Activated B cell treated with CpG ODN at 0.5 μM for 24 hours (primary cell): ENCODE results near the gene CLIP1. TPM values are rescaled to one million over a fixed set of nuclear protein-coding genes. Genes with fewer than 3 reads are reported as not detected.
"Not testable (repeated sequence)": the region's sequence is repeated elsewhere in the genome, so short reads cannot be mapped to it uniquely, and the experiment has no call there.

ENCODE experiments used
- ATAC-seq: fragments of 200-7000 bp; cut with Tn5 transposase; one replicate; pipeline ENCODE4 v1.10.0; 2021; ENCODE audit warnings: low read depth, mild to moderate bottlenecking, moderate library complexity
- CTCF ChIA-PET: fragments of 350-600 bp; sonication (Branson Sonifier 250); formaldehyde crosslinking; loops from one replicate; lab custom pipeline; 2021; ENCODE audit warnings: antibody characterized with exemption; lab: Charles Lee
- POLR2A ChIA-PET: fragments of 350-600 bp; sonication (Branson Sonifier 250); formaldehyde crosslinking; loops from one replicate; lab custom pipeline; 2021; ENCODE audit warnings: antibody characterized with exemption; lab: Charles Lee
- DNase-seq: peaks from one replicate; pipeline ENCODE4 v3.0.0; 2022
- H3K27ac Mint-ChIP-seq: one replicate; pipeline ENCODE4 v1.8.0; 2020; ENCODE audit warnings: mixed read lengths
- H3K27me3 Mint-ChIP-seq: one replicate; pipeline ENCODE4 v1.8.0; 2021; ENCODE audit warnings: mixed read lengths
- H3K36me3 Mint-ChIP-seq: one replicate; pipeline ENCODE4 v1.8.0; 2021; ENCODE audit warnings: low read depth, mixed read lengths
- H3K4me1 Mint-ChIP-seq: one replicate; pipeline ENCODE4 v1.8.0; 2021; ENCODE audit warnings: mixed read lengths
- H3K4me3 Mint-ChIP-seq: one replicate; pipeline ENCODE4 v1.8.0; 2020; ENCODE audit warnings: mild to moderate bottlenecking, mixed read lengths
- H3K9me3 Mint-ChIP-seq: one replicate; pipeline ENCODE4 v1.8.0; 2020; ENCODE audit warnings: mixed read lengths
- CTCF ChIP-seq: fragments of 200-600 bp; IDR thresholded peaks from one replicate; pipeline ENCODE4 v1.8.0; 2022; ENCODE audit warnings: antibody characterized with exemption, mild to moderate bottlenecking
- intact Hi-C: fragments of 100-400 bp; cut with micrococcal nuclease; formaldehyde crosslinking; loops from one replicate; pipeline ENCODE4 v1.15.1; 2024
- total RNA-seq: library from RNA; stranded (reverse); gene quantifications from 2 replicates; pipeline ENCODE4 v1.2.3, GENCODE V29; 2022

Gene CLIP1
- total RNA-seq, 1 donor from 2014 or later = 63.2 TPM

- POLR2A ChIA-PET = no interaction called here
- H3K4me1 Mint-ChIP-seq = peaks cover 22% of the 10 kb centered on the region
Observed at GRCh38 chr12:122454739-122455138, 32.3 kb upstream of the CLIP1 start.

GRCh38 chr12:122454250-122454721, 31.8 kb upstream of the CLIP1 start:
- intact Hi-C loops = no loop called here
- H3K36me3 Mint-ChIP-seq = no peaks in the 10 kb centered on the region
- DNase-seq = no peak
- peaks cover 22% of the 10 kb centered on the region for H3K4me1 Mint-ChIP-seq
- H3K27me3 Mint-ChIP-seq = no peaks in the 10 kb centered on the region
- ChIA-PET CTCF (interaction anchor here (1.2 kb wide), 1 partner anchor 55 kb away, joined by 3 read pairs; no protein-coding TSS in a partner anchor), POLR2A (no interaction called here)
- TF ChIP-seq CTCF = no peak
- H3K27ac Mint-ChIP-seq = no peak overlapping the region
- H3K9me3 Mint-ChIP-seq = no peaks in the 10 kb centered on the region
- no peak for ATAC-seq
- H3K4me3 Mint-ChIP-seq = no peak overlapping the region

More at GRCh38 chr12:122454739-122455138, 32.3 kb upstream of the CLIP1 start:
- ATAC-seq (no peak), DNase-seq (no peak)
- H3K4me3 Mint-ChIP-seq = no peak overlapping the region
- intact Hi-C loops = no loop called here
- no peak overlapping the region for H3K27ac Mint-ChIP-seq
- CTCF ChIA-PET = interaction anchor here (1.2 kb wide), 1 partner anchor 55 kb away, joined by 3 read pairs; no protein-coding TSS in a partner anchor
- no peaks in the 10 kb centered on the region for H3K36me3 Mint-ChIP-seq
- no peaks in the 10 kb centered on the region for H3K27me3 Mint-ChIP-seq
- no peak for TF ChIP-seq CTCF
- no peaks in the 10 kb centered on the region for H3K9me3 Mint-ChIP-seq

GRCh38 chr12:122452701-122453285, 30.3 kb upstream of the CLIP1 start:
- Mint-ChIP-seq H3K4me1 (peaks cover 22% of the 10 kb centered on the region), H3K27ac (peak overlapping the region; percentile 87), H3K36me3 (no peaks in the 10 kb centered on the region), H3K4me3 (peak overlapping the region; percentile 30), H3K27me3 (no peaks in the 10 kb centered on the region), H3K9me3 (no peaks in the 10 kb centered on the region)
- CTCF ChIA-PET = interaction anchor here (0.9 to 1.0 kb wide), 2 partner anchors 30 to 53 kb away, joined by 3 to 4 read pairs; partner anchors contain the start of gene CLIP1
- intact Hi-C loops = loop anchor here (1.0 to 2.0 kb wide), 2 partner anchors 31 to 48 kb away; partner anchors contain the start of gene ZCCHC8
- DNase-seq (no peak), ATAC-seq (no peak)
- POLR2A ChIA-PET = interaction anchor here (0.5 kb wide), 1 partner anchor 27 kb away, joined by 3 read pairs; no protein-coding TSS in a partner anchor
- no peak for TF ChIP-seq CTCF

- H3K9me3 Mint-ChIP-seq = no peaks in the 10 kb centered on the region
- no peaks in the 10 kb centered on the region for H3K36me3 Mint-ChIP-seq
- intact Hi-C loops = no loop called here
- no peak overlapping the region for H3K27ac Mint-ChIP-seq
- ChIA-PET POLR2A (interaction anchor here (0.6 kb wide), 1 partner anchor 827 kb away, joined by 4 read pairs; no protein-coding TSS in a partner anchor), CTCF (no interaction called here)
- TF ChIP-seq CTCF = no peak
- H3K4me3 Mint-ChIP-seq = no peak overlapping the region
- peaks cover 17% of the 10 kb centered on the region for H3K4me1 Mint-ChIP-seq
- DNase-seq (no peak), ATAC-seq (no peak)
- H3K27me3 Mint-ChIP-seq = no peaks in the 10 kb centered on the region
Observed at GRCh38 chr12:122449317-122449716, 26.8 kb upstream of the CLIP1 start.

GRCh38 chr12:122447825-122448224, 25.4 kb upstream of the CLIP1 start:
- CTCF ChIA-PET, DNase-seq, H3K4me1 Mint-ChIP-seq, POLR2A ChIA-PET, H3K4me3 Mint-ChIP-seq, intact Hi-C loops, H3K27ac Mint-ChIP-seq, ATAC-seq, H3K9me3 Mint-ChIP-seq, H3K36me3 Mint-ChIP-seq, H3K27me3 Mint-ChIP-seq: not testable (repeated sequence)

- H3K27ac Mint-ChIP-seq, intact Hi-C loops, ATAC-seq, H3K4me1 Mint-ChIP-seq, H3K9me3 Mint-ChIP-seq, DNase-seq, CTCF ChIA-PET, H3K4me3 Mint-ChIP-seq, POLR2A ChIA-PET, H3K36me3 Mint-ChIP-seq, H3K27me3 Mint-ChIP-seq: not testable (repeated sequence)
Observed at GRCh38 chr12:122446390-122446789, 23.9 kb upstream of the CLIP1 start.

- H3K4me1 Mint-ChIP-seq, H3K9me3 Mint-ChIP-seq, H3K27ac Mint-ChIP-seq, CTCF ChIA-PET, H3K36me3 Mint-ChIP-seq, H3K27me3 Mint-ChIP-seq, POLR2A ChIA-PET, intact Hi-C loops, ATAC-seq, DNase-seq, H3K4me3 Mint-ChIP-seq: not testable (repeated sequence)
Observed at GRCh38 chr12:122444071-122444470, 21.6 kb upstream of the CLIP1 start.

- H3K27ac Mint-ChIP-seq, ATAC-seq, H3K27me3 Mint-ChIP-seq, H3K4me3 Mint-ChIP-seq, intact Hi-C loops, DNase-seq, H3K9me3 Mint-ChIP-seq, H3K36me3 Mint-ChIP-seq, H3K4me1 Mint-ChIP-seq, POLR2A ChIA-PET: not testable (repeated sequence)
- CTCF ChIA-PET = interaction anchor here (1.1 kb wide), 1 partner anchor 32 kb away, joined by 3 read pairs; no protein-coding TSS in a partner anchor
Observed at GRCh38 chr12:122438822-122439221, 16.4 kb upstream of the CLIP1 start.
